ENCODE measurements around the gene ADSS1.
A peak's percentile ranks its signal among the peaks of the same experiment; 100 is the strongest.

The ADSS1 gene

GRCh38 chr14:104758981-104759969 is 35.2 kb downstream of the ADSS1 start:
- TF ChIP-seq POLR2A (IDR thresholded peaks at IDR 0.05; ENCODE audit: low read depth, low read length) (no peak), POU2F2 (IDR thresholded peaks at IDR 0.05; ENCODE audit: low read depth, low read length) (no peak), TAF1 (IDR thresholded peaks at IDR 0.05; ENCODE audit: low read depth, low read length) (no peak), POLR2AphosphoS5 (IDR thresholded peaks at IDR 0.05; ENCODE audit: low read depth, low read length) (no peak), PAX5 (IDR thresholded peaks at IDR 0.05; ENCODE audit: insufficient read depth, low read length, severe bottlenecking) (no peak), SPI1 (IDR thresholded peaks at IDR 0.05; ENCODE audit: low read depth, low read length) (no peak)
- DNase-seq (ENCODE audit: insufficient read length, low spot score) (no peak), FAIRE-seq (no peak)

GRCh38 chr14:104765517-104765916 is 41.5 kb downstream of the ADSS1 start:
- DNase-seq (ENCODE audit: insufficient read length, low spot score) (no peak), FAIRE-seq (no peak)
- TF ChIP-seq PAX5 (IDR thresholded peaks at IDR 0.05; ENCODE audit: insufficient read depth, low read length, severe bottlenecking) (no peak), POLR2A (IDR thresholded peaks at IDR 0.05; ENCODE audit: low read depth, low read length) (no peak), SPI1 (IDR thresholded peaks at IDR 0.05; ENCODE audit: low read depth, low read length) (no peak), TAF1 (IDR thresholded peaks at IDR 0.05; ENCODE audit: low read depth, low read length) (no peak), POU2F2 (IDR thresholded peaks at IDR 0.05; ENCODE audit: low read depth, low read length) (no peak), POLR2AphosphoS5 (IDR thresholded peaks at IDR 0.05; ENCODE audit: low read depth, low read length) (no peak)

GRCh38 chr14:104766256-104766862 is 42.3 kb downstream of the ADSS1 start:
- DNase-seq (ENCODE audit: insufficient read length, low spot score) = no peak
- TF ChIP-seq TAF1 (IDR thresholded peaks at IDR 0.05; ENCODE audit: low read depth, low read length) (no peak), SPI1 (IDR thresholded peaks at IDR 0.05; ENCODE audit: low read depth, low read length) (no peak), PAX5 (IDR thresholded peaks at IDR 0.05; ENCODE audit: insufficient read depth, low read length, severe bottlenecking) (no peak), POLR2AphosphoS5 (IDR thresholded peaks at IDR 0.05; ENCODE audit: low read depth, low read length) (no peak), POLR2A (IDR thresholded peaks at IDR 0.05; ENCODE audit: low read depth, low read length) (no peak), POU2F2 (IDR thresholded peaks at IDR 0.05; ENCODE audit: low read depth, low read length) (no peak)
- FAIRE-seq = no peak

GRCh38 chr14:104766863-104767633 is 43.0 kb downstream of the ADSS1 start:
- DNase-seq (ENCODE audit: insufficient read length, low spot score) (no peak), FAIRE-seq (no peak)
- TF ChIP-seq POLR2AphosphoS5 (IDR thresholded peaks at IDR 0.05; ENCODE audit: low read depth, low read length) = no peak
- no peak for TF ChIP-seq SPI1 (IDR thresholded peaks at IDR 0.05; ENCODE audit: low read depth, low read length)
- no peak for TF ChIP-seq TAF1 (IDR thresholded peaks at IDR 0.05; ENCODE audit: low read depth, low read length)
- TF ChIP-seq POLR2A (IDR thresholded peaks at IDR 0.05; ENCODE audit: low read depth, low read length) = no peak
- TF ChIP-seq POU2F2 (IDR thresholded peaks at IDR 0.05; ENCODE audit: low read depth, low read length) = no peak
- TF ChIP-seq PAX5 (IDR thresholded peaks at IDR 0.05; ENCODE audit: insufficient read depth, low read length, severe bottlenecking) = no peak

- FAIRE-seq (no peak), DNase-seq (ENCODE audit: insufficient read length, low spot score) (no peak)
- no peak for TF ChIP-seq PAX5 (IDR thresholded peaks at IDR 0.05; ENCODE audit: insufficient read depth, low read length, severe bottlenecking)
- no peak for TF ChIP-seq SPI1 (IDR thresholded peaks at IDR 0.05; ENCODE audit: low read depth, low read length)
- TF ChIP-seq POLR2A (IDR thresholded peaks at IDR 0.05; ENCODE audit: low read depth, low read length) = no peak
- TF ChIP-seq POU2F2 (IDR thresholded peaks at IDR 0.05; ENCODE audit: low read depth, low read length) = no peak
- no peak for TF ChIP-seq TAF1 (IDR thresholded peaks at IDR 0.05; ENCODE audit: low read depth, low read length)
- TF ChIP-seq POLR2AphosphoS5 (IDR thresholded peaks at IDR 0.05; ENCODE audit: low read depth, low read length) = no peak
These were observed 43.5 kb downstream of the ADSS1 start for GRCh38 chr14:104767634-104767918.

GRCh38 chr14:104768437-104769323 is 44.7 kb downstream of the ADSS1 start:
- TF ChIP-seq POU2F2 (IDR thresholded peaks at IDR 0.05; ENCODE audit: low read depth, low read length) (no peak), PAX5 (IDR thresholded peaks at IDR 0.05; ENCODE audit: insufficient read depth, low read length, severe bottlenecking) (peak; percentile 52), POLR2A (IDR thresholded peaks at IDR 0.05; ENCODE audit: low read depth, low read length) (no peak), SPI1 (IDR thresholded peaks at IDR 0.05; ENCODE audit: low read depth, low read length) (no peak), POLR2AphosphoS5 (IDR thresholded peaks at IDR 0.05; ENCODE audit: low read depth, low read length) (no peak), TAF1 (IDR thresholded peaks at IDR 0.05; ENCODE audit: low read depth, low read length) (no peak)
- FAIRE-seq (peak; percentile 88), DNase-seq (ENCODE audit: insufficient read length, low spot score) (peak; percentile 95)

- no peak for DNase-seq (ENCODE audit: insufficient read length, low spot score)
- FAIRE-seq = no peak
- TF ChIP-seq PAX5 (IDR thresholded peaks at IDR 0.05; ENCODE audit: insufficient read depth, low read length, severe bottlenecking) = no peak
- TF ChIP-seq POLR2A (IDR thresholded peaks at IDR 0.05; ENCODE audit: low read depth, low read length) = no peak
- no peak for TF ChIP-seq POLR2AphosphoS5 (IDR thresholded peaks at IDR 0.05; ENCODE audit: low read depth, low read length)
These were observed 45.5 kb downstream of the ADSS1 start for GRCh38 chr14:104769324-104770071.

- DNase-seq (ENCODE audit: insufficient read length, low spot score) (no peak), FAIRE-seq (no peak)
- no peak for TF ChIP-seq TAF1 (IDR thresholded peaks at IDR 0.05; ENCODE audit: low read depth, low read length)
- no peak for TF ChIP-seq SPI1 (IDR thresholded peaks at IDR 0.05; ENCODE audit: low read depth, low read length)
- TF ChIP-seq PAX5 (IDR thresholded peaks at IDR 0.05; ENCODE audit: insufficient read depth, low read length, severe bottlenecking) = no peak
- no peak for TF ChIP-seq POLR2AphosphoS5 (IDR thresholded peaks at IDR 0.05; ENCODE audit: low read depth, low read length)
- no peak for TF ChIP-seq POU2F2 (IDR thresholded peaks at IDR 0.05; ENCODE audit: low read depth, low read length)
- no peak for TF ChIP-seq POLR2A (IDR thresholded peaks at IDR 0.05; ENCODE audit: low read depth, low read length)
These were observed 46.1 kb downstream of the ADSS1 start for GRCh38 chr14:104770072-104770579.
